Activated T-helper 9 cell treated with anti-CD3 and anti-CD28 coated beads, Interleukin-2, amount 50 U/mL, for 16 hours (primary cell): ENCODE results near the gene GXYLT1.
"Not testable (repeated sequence)": the region's sequence is repeated elsewhere in the genome, so short reads cannot be mapped to it uniquely, and the experiment has no call there.

Source experiments
- DNase-seq: peaks from one replicate; pipeline ENCODE4 v3.0.0-alpha.2; 2020; ENCODE audit warnings: low read depth

The GXYLT1 gene

GRCh38 chr12:42144158-42144407 is 591 bp downstream of the GXYLT1 start:
- DNase-seq: no peak

- no peak for DNase-seq
Measured at GRCh38 chr12:42143452-42144157, 1.1 kb downstream of the GXYLT1 start.

GRCh38 chr12:42141981-42142606 is 2.6 kb downstream of the GXYLT1 start:
- DNase-seq: no peak

- no peak for DNase-seq
Measured at GRCh38 chr12:42140901-42141300, 3.8 kb downstream of the GXYLT1 start.

GRCh38 chr12:42135259-42135814 is 9.3 kb downstream of the GXYLT1 start:
- no peak for DNase-seq

- DNase-seq: no peak
Measured at GRCh38 chr12:42130672-42131402, 13.8 kb downstream of the GXYLT1 start.

GRCh38 chr12:42129595-42130204 is 15.0 kb downstream of the GXYLT1 start:
- no peak for DNase-seq

GRCh38 chr12:42128888-42129287 is 15.8 kb downstream of the GXYLT1 start:
- no peak for DNase-seq

GRCh38 chr12:42128327-42128726 is 16.3 kb downstream of the GXYLT1 start:
- DNase-seq: no peak

- DNase-seq: no peak
Measured at GRCh38 chr12:42126963-42127362, 17.7 kb downstream of the GXYLT1 start.

- no peak for DNase-seq
Measured at GRCh38 chr12:42125388-42125767, 19.3 kb downstream of the GXYLT1 start.

GRCh38 chr12:42124764-42125387 is 19.8 kb downstream of the GXYLT1 start:
- DNase-seq: no peak

GRCh38 chr12:42119085-42119633 is 25.5 kb downstream of the GXYLT1 start:
- no peak for DNase-seq

GRCh38 chr12:42118136-42118879 is 26.4 kb downstream of the GXYLT1 start:
- DNase-seq: no peak

- no peak for DNase-seq
Measured at GRCh38 chr12:42109031-42109430, 35.6 kb downstream of the GXYLT1 start.

GRCh38 chr12:42106791-42107190 is 37.9 kb downstream of the GXYLT1 start:
- DNase-seq: not testable (repeated sequence)

- no peak for DNase-seq
Measured at GRCh38 chr12:42104784-42105183, 39.9 kb downstream of the GXYLT1 start.

GRCh38 chr12:42104087-42104486 is 40.6 kb downstream of the GXYLT1 start:
- DNase-seq: no peak

GRCh38 chr12:42103155-42103554 is 41.5 kb downstream of the GXYLT1 start:
- no peak for DNase-seq

GRCh38 chr12:42102720-42103119 is 42.0 kb downstream of the GXYLT1 start:
- DNase-seq: no peak

- no peak for DNase-seq
Measured at GRCh38 chr12:42099433-42099832, 45.2 kb downstream of the GXYLT1 start.
